NCI-H2029 treated with DMSO at 0.1 percent for 48 hours (cell line): Measurements from ENCODE around the gene DMAC2.
"Not testable (repeated sequence)": the region's sequence is repeated elsewhere in the genome, so short reads cannot be mapped to it uniquely, and the experiment has no call there.

Experiments
- DNase-seq: peaks from one replicate; lab custom pipeline; 2025; lab: John Stamatoyannopoulos, UW

The DMAC2 gene

GRCh38 chr19:41439441-41440222 is at the start of gene DMAC2:
Gene DMAC2 (minus strand): TSS chr19:41439912. CDS start chr19:41439899, 13 bp downstream.
- DNase-seq: peak; percentile 88

GRCh38 chr19:41486953-41487352 is 47.2 kb upstream of the DMAC2 start:
- not testable (repeated sequence) for DNase-seq

GRCh38 chr19:41484822-41485221 is 45.1 kb upstream of the DMAC2 start:
- DNase-seq: no peak

GRCh38 chr19:41480336-41480735 is 40.6 kb upstream of the DMAC2 start:
- DNase-seq: no peak

- no peak for DNase-seq
Observed at GRCh38 chr19:41479757-41480191, 40.1 kb upstream of the DMAC2 start.

- no peak for DNase-seq
Observed at GRCh38 chr19:41478875-41479756, 39.4 kb upstream of the DMAC2 start.

- DNase-seq: no peak
Observed at GRCh38 chr19:41478171-41478570, 38.5 kb upstream of the DMAC2 start.

- DNase-seq: no peak
Observed at GRCh38 chr19:41476583-41476982, 36.9 kb upstream of the DMAC2 start.

- DNase-seq: not testable (repeated sequence)
Observed at GRCh38 chr19:41463257-41464256, 23.8 kb upstream of the DMAC2 start.

- DNase-seq: no peak
Observed at GRCh38 chr19:41462497-41462896, 22.8 kb upstream of the DMAC2 start.

GRCh38 chr19:41457241-41457640 is 17.5 kb upstream of the DMAC2 start:
- DNase-seq: no peak

- no peak for DNase-seq
Observed at GRCh38 chr19:41456342-41456918, 16.7 kb upstream of the DMAC2 start.

GRCh38 chr19:41455936-41456335 is 16.2 kb upstream of the DMAC2 start:
- no peak for DNase-seq

- DNase-seq: no peak
Observed at GRCh38 chr19:41452584-41453275, 13.0 kb upstream of the DMAC2 start.

GRCh38 chr19:41449865-41450178 is 10.1 kb upstream of the DMAC2 start:
- DNase-seq: no peak

- DNase-seq: peak; percentile 5
Observed at GRCh38 chr19:41449079-41449864, 9.6 kb upstream of the DMAC2 start.

- DNase-seq: no peak
Observed at GRCh38 chr19:41447732-41448332, 8.1 kb upstream of the DMAC2 start.

GRCh38 chr19:41445575-41445974 is 5.9 kb upstream of the DMAC2 start:
- no peak for DNase-seq

- no peak for DNase-seq
Observed at GRCh38 chr19:41443813-41444455, 4.2 kb upstream of the DMAC2 start.
